HG02938 (cell line): Measurements from ENCODE around the gene ATG5.
A peak's percentile ranks its signal among the peaks of the same experiment; 100 is the strongest.

Source experiments
- ATAC-seq: cut with Tn5 transposase; IDR thresholded peaks from one replicate; pipeline ENCODE4 v1.9.1; 2021; ENCODE audit warnings: mild to moderate bottlenecking, moderate library complexity; ENCODE audit not compliant: unreplicated experiment

The ATG5 gene

DNA sequence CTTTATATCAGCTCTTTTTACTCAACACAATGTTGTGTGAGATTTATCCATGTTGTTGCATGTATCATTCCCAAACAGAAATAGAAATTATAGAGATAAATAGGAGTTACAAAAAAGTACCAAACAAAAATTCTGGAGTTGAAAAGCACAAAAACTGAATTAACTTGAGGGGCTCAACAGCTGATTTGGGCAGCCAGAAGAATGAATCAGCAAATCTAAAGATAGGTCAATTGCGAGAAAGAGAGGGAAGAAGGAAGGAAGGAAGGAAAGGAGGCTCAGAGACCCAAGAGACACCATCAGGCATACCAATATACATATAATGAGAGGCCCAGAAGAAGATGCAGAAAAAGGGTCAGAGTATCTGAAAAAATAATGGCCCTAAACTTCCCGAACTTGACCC, 98.9 kb downstream of the ATG5 start:
- ATAC-seq = no peak

DNA sequence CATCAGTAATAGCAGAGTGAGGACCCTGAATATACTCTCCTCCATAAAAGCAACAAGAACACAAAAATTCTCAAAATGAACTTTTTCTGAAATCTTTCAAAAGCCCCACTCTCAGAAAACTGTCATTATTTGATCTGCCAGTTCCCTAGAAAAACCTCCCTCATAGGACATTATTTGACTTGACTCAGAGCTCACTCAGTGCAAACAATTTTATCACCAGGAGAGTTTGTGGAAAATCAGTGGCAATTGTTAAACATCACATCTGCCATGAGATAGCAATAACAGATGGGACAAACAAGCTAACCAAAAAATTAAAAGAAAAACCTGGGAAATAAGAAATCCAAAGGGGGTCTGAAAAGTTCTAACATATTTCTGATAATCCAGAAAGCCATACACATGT, 100.0 kb downstream of the ATG5 start:
- no peak for ATAC-seq

GRCh38 chr6:106223300-106223930, 102.1 kb downstream of the ATG5 start:
- ATAC-seq = peak; percentile 55

- peak; percentile 68 for ATAC-seq
Measured at GRCh38 chr6:106220485-106220884, 105.1 kb downstream of the ATG5 start.

- no peak for ATAC-seq
Measured at GRCh38 chr6:106216527-106216926, 109.0 kb downstream of the ATG5 start.

- ATAC-seq = no peak
Measured at GRCh38 chr6:106215608-106216007, 110.0 kb downstream of the ATG5 start.

- no peak for ATAC-seq
Measured at GRCh38 chr6:106214531-106214930, 111.0 kb downstream of the ATG5 start.

GRCh38 chr6:106213660-106214289, 111.8 kb downstream of the ATG5 start:
- ATAC-seq = no peak

DNA sequence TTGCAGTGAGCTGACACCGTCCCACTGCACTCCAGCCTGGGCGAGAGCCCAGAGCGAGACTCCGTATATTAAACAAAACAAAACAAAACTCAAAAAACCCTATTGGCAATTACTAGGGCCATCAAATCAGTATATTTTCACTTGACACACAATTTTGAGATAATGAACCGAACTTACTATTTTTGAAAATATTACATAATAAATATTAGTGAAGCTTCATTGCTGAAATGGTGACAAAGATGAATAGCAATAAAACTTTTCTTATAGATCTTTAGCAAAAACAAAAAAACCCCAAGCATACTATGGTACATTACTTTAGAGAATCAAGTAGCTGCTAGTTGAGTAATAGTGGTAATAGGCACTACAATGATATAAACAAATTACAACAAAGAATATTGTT, 113.0 kb downstream of the ATG5 start:
- no peak for ATAC-seq

- ATAC-seq = peak; percentile 95
Measured at GRCh38 chr6:106206905-106207304, 118.7 kb downstream of the ATG5 start.

DNA sequence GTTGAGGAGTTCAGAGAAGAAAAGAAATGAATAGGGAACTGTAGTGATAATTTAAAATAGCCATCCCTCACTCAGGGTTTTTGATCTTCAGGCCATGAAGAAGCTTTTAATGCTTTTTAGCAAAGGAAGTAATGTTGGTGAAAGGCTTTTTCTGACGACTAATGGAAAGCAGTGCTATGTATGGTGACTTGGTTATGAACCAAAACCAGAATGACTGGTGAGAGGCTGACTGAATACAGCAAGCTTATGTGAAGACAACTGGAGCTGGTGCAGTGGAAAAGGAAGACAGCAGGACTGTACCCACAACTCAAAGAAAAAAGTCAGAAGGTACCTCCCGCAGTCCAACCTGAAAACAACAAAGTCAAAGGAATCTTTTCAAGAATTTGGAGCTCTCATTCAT, 120.6 kb downstream of the ATG5 start:
- ATAC-seq = no peak

DNA sequence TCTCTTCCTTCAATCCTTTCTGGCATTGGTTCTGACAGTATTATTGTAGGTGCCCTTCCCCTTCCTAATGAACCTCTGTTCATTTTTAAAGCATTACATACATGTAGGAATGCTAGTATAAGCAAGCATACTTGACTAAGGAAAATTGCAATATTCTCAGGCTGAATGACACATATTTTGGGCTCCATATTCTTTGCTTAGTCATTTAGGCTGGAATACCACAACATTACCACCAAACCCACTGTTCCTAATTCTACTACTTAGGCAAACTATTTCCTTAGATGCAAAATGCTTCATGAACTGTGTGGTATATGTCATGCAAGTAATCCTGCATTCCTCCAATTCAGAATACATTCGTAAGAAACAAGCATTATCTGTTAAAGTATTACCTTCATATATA, 125.6 kb downstream of the ATG5 start:
- no peak for ATAC-seq

DNA sequence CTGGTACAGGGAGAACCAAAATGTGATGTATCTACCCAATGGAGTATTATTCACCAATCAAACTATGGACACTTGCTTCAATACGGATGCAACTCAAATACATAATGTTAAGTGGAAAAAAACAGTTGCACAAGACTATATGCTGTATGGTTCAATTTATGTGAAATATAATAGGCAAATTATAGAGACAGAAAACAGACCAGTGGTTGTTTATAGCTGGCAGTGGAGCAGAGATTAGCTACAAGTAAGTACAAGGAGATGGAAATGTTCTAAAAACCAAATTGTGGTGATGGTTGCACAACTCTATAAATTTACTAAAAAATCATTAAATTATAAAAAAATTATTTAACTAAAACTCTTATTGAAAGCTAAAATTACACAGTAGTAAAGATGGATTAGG, 126.2 kb downstream of the ATG5 start:
- no peak for ATAC-seq

DNA sequence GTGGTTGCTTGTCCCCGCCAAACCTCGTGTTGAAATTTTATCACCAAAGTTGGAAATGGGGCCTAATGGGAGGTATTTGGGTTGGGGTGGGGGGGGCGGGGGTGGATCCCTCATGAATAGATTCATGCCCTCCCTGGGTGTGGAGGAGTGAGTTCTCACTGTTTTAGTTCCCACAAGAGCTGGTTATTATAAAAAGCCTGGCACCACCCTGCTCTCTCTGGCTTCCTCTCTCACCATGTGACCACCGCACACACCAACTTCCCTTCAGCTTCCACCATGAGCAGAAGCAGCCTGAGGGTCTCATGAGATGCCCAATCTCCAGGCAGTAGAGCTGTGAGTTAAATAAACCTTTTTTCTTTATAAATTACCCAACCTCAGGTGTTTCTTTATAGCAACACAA, 128.1 kb downstream of the ATG5 start:
- no peak for ATAC-seq

GRCh38 chr6:106194949-106195921, 130.3 kb downstream of the ATG5 start:
- ATAC-seq = no peak

- ATAC-seq = no peak
Measured at GRCh38 chr6:106192824-106193223, 132.7 kb downstream of the ATG5 start.

DNA sequence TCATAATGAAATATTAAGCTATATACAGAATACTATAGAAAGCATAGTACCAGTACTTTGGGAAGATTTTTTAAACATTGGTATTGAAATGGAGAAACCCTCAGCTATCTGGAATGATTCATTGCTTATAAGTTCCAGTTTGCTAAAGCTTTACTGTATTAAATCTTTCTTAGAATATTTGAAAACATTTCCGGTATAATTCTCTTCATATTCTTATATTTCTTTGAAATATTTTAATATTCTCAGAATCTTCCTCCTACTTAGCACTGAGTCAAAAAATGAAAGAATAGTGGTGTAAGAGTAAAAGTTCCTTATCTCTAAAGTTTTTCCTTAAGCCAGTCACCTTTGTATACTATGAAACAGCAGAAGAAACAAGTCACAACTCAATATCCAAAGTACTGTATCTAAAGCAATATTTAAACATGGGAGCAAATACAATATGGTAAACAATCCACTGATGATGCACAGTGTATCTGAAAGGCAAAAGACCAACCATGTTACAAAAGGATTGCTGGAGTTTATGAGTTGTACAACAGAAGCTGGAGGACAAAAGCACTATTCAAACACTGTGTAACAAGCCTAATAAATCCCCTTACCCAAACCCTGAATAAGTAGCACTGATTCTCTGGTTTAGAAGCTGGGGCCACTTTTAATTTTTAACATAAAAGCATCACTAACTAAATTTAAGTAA, 137.3 kb downstream of the ATG5 start:
- no peak for ATAC-seq

- ATAC-seq = no peak
Measured at GRCh38 chr6:106187424-106187982, 138.1 kb downstream of the ATG5 start.

- no peak for ATAC-seq
Measured at GRCh38 chr6:106186714-106187113, 138.8 kb downstream of the ATG5 start.

DNA sequence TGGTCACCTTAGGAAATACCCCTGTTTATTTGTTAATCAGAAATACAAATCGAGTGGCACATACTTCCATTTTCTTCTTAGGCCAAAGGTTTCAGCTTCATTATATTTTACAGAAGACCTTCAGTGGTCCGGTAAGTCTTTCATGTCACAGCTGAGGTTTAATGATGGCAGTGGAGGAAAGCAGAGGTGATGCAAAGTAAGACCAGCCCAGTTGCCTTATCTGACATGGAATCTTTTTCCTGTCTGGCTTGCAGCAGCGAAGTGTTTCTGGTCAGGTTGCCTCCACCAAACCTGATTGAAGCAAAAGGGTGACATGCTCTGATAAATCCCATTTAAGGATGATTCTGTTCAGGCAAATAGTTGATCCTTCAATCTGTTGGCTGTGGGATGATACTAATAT, 139.4 kb downstream of the ATG5 start:
- no peak for ATAC-seq

DNA sequence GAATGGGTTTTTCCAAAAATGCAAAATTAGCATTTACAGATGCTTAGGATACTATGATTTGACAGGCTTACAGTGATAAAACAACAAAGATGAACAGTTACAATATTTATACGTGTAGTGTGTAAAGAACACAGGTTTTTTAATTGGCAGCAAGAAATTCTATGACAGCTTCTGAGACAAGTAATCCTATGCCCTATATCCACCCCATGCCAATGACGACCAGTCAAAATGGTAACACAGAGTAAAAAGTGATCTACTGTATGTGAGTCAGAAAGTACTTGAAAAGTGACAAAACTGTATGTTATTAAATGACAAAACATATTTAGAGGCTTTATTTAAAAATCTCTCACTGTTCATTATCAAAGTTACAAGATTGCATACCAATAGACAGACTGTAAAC, 139.9 kb downstream of the ATG5 start:
- no peak for ATAC-seq
